Tibial nerve (tissue), 4 donors: Measurements from ENCODE around the gene SLC38A10.

Experiments used
- CTCF ChIP-seq, 5 experiments: fragments of 200-600 bp in 3 of 5; fragments of 450-650 bp in 2 of 5; sonication (generic) in 3 of 5; IDR thresholded peaks; one replicate each; pipeline ENCODE4 v1.5.1; 2016 to 2019; ENCODE audit warnings: antibody characterized with exemption in 5 of 5, mild to moderate bottlenecking in 3 of 5, moderate library complexity in 2 of 5
- EP300 ChIP-seq, 2 donors: sonication (generic); formaldehyde crosslinking; IDR thresholded peaks; one replicate each; pipeline ENCODE4 v1.6.1; 2017; ENCODE audit warnings: antibody characterized with exemption in 2 of 2, mild to moderate bottlenecking in 1 of 2
- POLR2A ChIP-seq, 2 donors: fragments of 450-650 bp; IDR thresholded peaks; one replicate each; pipeline ENCODE4 v1.6.1; 2017; ENCODE audit warnings: antibody characterized with exemption in 2 of 2, mild to moderate bottlenecking in 2 of 2, moderate library complexity in 2 of 2

- peak in 1 of 5 experiments; percentile 9 for TF ChIP-seq CTCF (IDR thresholded peaks at IDR 0.05)
- no peak for TF ChIP-seq POLR2A (IDR thresholded peaks at IDR 0.05)
- TF ChIP-seq EP300 (IDR thresholded peaks at IDR 0.05), result no peak
Measured at GRCh38 chr17:81322271-81323082, 27.4 kb upstream of the SLC38A10 start.
